ENCODE results near the gene DUSP10.

GRCh38 chr1:221694109-221694508, 47.8 kb downstream of the DUSP10 start:
- TF ChIP-seq, protein P1, sequence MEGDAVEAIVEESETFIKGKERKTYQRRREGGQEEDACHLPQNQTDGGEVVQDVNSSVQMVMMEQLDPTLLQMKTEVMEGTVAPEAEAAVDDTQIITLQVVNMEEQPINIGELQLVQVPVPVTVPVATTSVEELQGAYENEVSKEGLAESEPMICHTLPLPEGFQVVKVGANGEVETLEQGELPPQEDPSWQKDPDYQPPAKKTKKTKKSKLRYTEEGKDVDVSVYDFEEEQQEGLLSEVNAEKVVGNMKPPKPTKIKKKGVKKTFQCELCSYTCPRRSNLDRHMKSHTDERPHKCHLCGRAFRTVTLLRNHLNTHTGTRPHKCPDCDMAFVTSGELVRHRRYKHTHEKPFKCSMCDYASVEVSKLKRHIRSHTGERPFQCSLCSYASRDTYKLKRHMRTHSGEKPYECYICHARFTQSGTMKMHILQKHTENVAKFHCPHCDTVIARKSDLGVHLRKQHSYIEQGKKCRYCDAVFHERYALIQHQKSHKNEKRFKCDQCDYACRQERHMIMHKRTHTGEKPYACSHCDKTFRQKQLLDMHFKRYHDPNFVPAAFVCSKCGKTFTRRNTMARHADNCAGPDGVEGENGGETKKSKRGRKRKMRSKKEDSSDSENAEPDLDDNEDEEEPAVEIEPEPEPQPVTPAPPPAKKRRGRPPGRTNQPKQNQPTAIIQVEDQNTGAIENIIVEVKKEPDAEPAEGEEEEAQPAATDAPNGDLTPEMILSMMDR (IDR thresholded peaks at IDR 0.05), result no peak
- no peak for TF ChIP-seq POLR2A (IDR thresholded peaks at IDR 0.05)

Data from tibial nerve (tissue), 3 donors.